Progenitor cell of endocrine pancreas (in vitro differentiated cells): ENCODE data around the gene DNAJC1. TPM values are rescaled to one million over a fixed set of nuclear protein-coding genes. Genes with fewer than 3 reads are reported as not detected.

Source experiments
- DNase-seq: peaks from one replicate; pipeline ENCODE4 v3.0.0; 2021; ENCODE audit warnings: low spot score; ENCODE audit not compliant: unreplicated experiment
- H3K27ac Mint-ChIP-seq: 2 replicates; pipeline ENCODE4 v1.8.0; 2021; ENCODE audit warnings: mild to moderate bottlenecking, moderate library complexity, mixed read lengths
- H3K27me3 Mint-ChIP-seq: 2 replicates; pipeline ENCODE4 v1.8.0; 2021; ENCODE audit warnings: mixed read lengths
- H3K36me3 Mint-ChIP-seq: 2 replicates; pipeline ENCODE4 v1.8.0; 2022; ENCODE audit warnings: mixed read lengths; ENCODE audit not compliant: insufficient read depth
- H3K4me1 Mint-ChIP-seq: 2 replicates; pipeline ENCODE4 v1.8.0; 2021; ENCODE audit warnings: low read depth, mixed read lengths
- H3K4me3 Mint-ChIP-seq: 2 replicates; pipeline ENCODE4 v1.8.0; 2021; ENCODE audit warnings: low read depth, mild to moderate bottlenecking, moderate library complexity, mixed read lengths
- H3K9me3 Mint-ChIP-seq: 2 replicates; pipeline ENCODE4 v1.8.0; 2021; ENCODE audit warnings: low read depth, mixed read lengths
- CTCF ChIP-seq: fragments of 200-600 bp; sonication (generic); IDR thresholded peaks from one replicate; pipeline ENCODE4 v1.5.0; 2021; ENCODE audit warnings: antibody characterized with exemption, mild to moderate bottlenecking; ENCODE audit not compliant: unreplicated experiment
- total RNA-seq: library from RNA; stranded (reverse); gene quantifications from 2 replicates; pipeline ENCODE4 v1.2.1, GENCODE V29; 2021

DNAJC1 gene
- total RNA-seq, 1 donor from 2014 or later: 28.5 TPM

DNA sequence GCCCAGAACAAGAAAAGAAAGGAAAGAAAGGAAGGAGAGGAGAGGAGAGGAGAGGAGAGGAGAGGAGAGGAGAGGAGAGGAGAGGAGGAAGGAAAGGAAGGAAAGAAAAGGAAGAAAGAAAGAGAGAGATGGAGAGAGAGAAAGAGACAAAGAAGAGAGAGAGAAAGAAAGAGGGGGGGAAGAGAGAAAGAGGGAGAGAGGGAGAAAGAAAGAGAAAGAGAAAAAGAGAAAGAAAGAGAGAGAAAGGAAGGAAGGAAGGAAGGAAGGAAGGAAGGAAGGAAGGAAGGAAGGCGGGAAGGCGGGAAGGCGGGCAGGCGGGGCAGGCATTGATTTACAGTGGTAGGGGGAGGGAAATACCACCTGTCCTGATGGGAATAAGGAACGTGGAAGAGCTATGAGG is 92.7 kb downstream of the DNAJC1 start:
- H3K9me3 Mint-ChIP-seq: no peaks in the 10 kb centered on the region
- no peak for DNase-seq
- H3K4me1 Mint-ChIP-seq: peaks cover 6% of the 10 kb centered on the region
- H3K36me3 Mint-ChIP-seq: peaks cover 4% of the 10 kb centered on the region
- no peak for TF ChIP-seq CTCF
- peak overlapping the region; percentile 21 for H3K27ac Mint-ChIP-seq
- no peaks in the 10 kb centered on the region for H3K27me3 Mint-ChIP-seq
- no peak overlapping the region for H3K4me3 Mint-ChIP-seq

DNA sequence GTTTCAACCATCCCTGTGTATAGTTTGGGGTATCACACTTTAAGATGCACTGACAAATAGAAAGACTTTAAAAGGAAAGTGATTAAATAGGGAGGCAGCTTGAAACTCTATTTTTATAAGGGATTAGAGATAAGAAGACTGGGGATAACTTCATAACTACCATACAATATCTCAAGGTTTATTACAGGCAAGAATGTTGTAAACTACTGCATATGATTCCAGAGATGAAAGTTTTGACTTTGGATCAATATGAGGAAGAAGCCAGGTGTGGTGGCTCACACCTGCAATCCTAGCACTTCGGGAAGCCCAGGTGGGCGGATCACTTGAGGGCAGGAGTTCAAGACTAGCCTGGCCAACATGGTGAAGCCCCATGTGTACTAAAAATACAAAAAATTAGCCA is 96.1 kb downstream of the DNAJC1 start:
- no peak overlapping the region for H3K4me3 Mint-ChIP-seq
- no peaks in the 10 kb centered on the region for H3K9me3 Mint-ChIP-seq
- peaks cover 1% of the 10 kb centered on the region for H3K4me1 Mint-ChIP-seq
- H3K36me3 Mint-ChIP-seq: peaks cover 5% of the 10 kb centered on the region
- no peaks in the 10 kb centered on the region for H3K27me3 Mint-ChIP-seq
- DNase-seq: no peak
- TF ChIP-seq CTCF: no peak
- no peak overlapping the region for H3K27ac Mint-ChIP-seq

DNA sequence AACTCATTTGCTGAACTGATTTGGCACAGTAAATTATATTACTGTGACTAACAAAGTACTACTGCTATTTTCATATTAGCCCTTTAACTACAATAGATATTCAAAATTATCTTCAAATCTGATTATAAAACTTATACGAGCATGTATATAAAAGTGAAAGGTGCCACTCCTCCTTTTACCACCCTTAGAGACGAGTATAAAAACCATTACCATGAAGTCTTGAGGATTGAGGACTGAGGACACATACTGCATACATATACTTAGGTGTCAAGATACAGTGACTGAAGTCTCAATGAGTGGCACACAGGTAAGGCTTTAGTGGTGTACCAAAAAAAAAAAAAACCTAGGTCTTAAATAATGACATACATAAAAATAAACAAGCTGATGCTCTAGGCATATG is 98.6 kb downstream of the DNAJC1 start:
- Mint-ChIP-seq H3K9me3 (no peaks in the 10 kb centered on the region), H3K36me3 (peaks cover 5% of the 10 kb centered on the region), H3K4me1 (no peaks in the 10 kb centered on the region), H3K27me3 (no peaks in the 10 kb centered on the region), H3K4me3 (no peak overlapping the region), H3K27ac (no peak overlapping the region)
- TF ChIP-seq CTCF: no peak
- DNase-seq: no peak

DNA sequence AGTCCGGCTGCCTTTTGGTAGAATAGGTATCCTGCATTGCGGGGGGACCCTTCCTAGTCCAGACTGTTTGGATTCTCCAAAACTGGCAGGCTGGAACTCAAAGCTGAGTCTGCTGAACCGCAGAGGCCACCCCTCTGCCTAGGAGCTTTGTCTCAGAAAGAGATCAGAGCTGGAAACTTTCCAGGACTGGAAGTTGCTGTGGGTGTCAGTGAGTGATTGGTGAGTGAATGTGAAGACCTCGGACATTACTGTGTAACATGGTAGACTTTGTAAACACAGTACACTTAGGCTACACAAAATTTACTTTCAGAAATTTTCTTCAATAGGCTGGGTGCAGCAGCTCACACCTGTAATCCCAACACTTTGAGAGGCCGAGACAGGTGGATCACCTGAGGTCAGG is 103.8 kb downstream of the DNAJC1 start:
- H3K4me1 Mint-ChIP-seq: no peaks in the 10 kb centered on the region
- no peak overlapping the region for H3K4me3 Mint-ChIP-seq
- H3K9me3 Mint-ChIP-seq: no peaks in the 10 kb centered on the region
- no peaks in the 10 kb centered on the region for H3K27me3 Mint-ChIP-seq
- H3K36me3 Mint-ChIP-seq: peaks cover 2% of the 10 kb centered on the region
- no peak for DNase-seq
- TF ChIP-seq CTCF: no peak
- H3K27ac Mint-ChIP-seq: no peak overlapping the region

GRCh38 chr10:21895932-21896331 is 107.6 kb downstream of the DNAJC1 start:
- DNase-seq: no peak
- H3K27ac Mint-ChIP-seq: no peak overlapping the region
- peaks cover 17% of the 10 kb centered on the region for H3K36me3 Mint-ChIP-seq
- TF ChIP-seq CTCF: no peak
- H3K27me3 Mint-ChIP-seq: no peaks in the 10 kb centered on the region
- H3K4me1 Mint-ChIP-seq: no peaks in the 10 kb centered on the region
- peaks cover 18% of the 10 kb centered on the region for H3K9me3 Mint-ChIP-seq
- no peak overlapping the region for H3K4me3 Mint-ChIP-seq
